SJCRH30 (cell line): Measurements from ENCODE around the gene LRRD1. TPM values are rescaled to one million over a fixed set of nuclear protein-coding genes. Genes with fewer than 3 reads are reported as not detected.
A peak's percentile ranks its signal among the peaks of the same experiment; 100 is the strongest.
"Not testable (repeated sequence)": the region's sequence is repeated elsewhere in the genome, so short reads cannot be mapped to it uniquely, and the experiment has no call there.

Experiments
- DNase-seq, 2 experiments: peaks; one replicate each; pipeline ENCODE4 v3.0.0-alpha.2; 2015 to 2020
- H3K27ac ChIP-seq: fragments of 250-450 bp; sonication (Bioruptor Pico); 2 replicates; pipeline ENCODE4 v1.5.1; 2020; ENCODE audit warnings: mild to moderate bottlenecking, moderate library complexity
- H3K27me3 ChIP-seq: fragments of 250-450 bp; sonication (Bioruptor Pico); 2 replicates; pipeline ENCODE4 v1.5.1; 2020; ENCODE audit warnings: mild to moderate bottlenecking, moderate library complexity
- H3K36me3 ChIP-seq: fragments of 250-450 bp; sonication (Bioruptor Pico); 2 replicates; pipeline ENCODE4 v1.5.1; 2020; ENCODE audit warnings: mild to moderate bottlenecking, moderate library complexity
- H3K4me1 ChIP-seq: fragments of 250-450 bp; sonication (Bioruptor Pico); 2 replicates; pipeline ENCODE4 v1.5.1; 2020; ENCODE audit warnings: mild to moderate bottlenecking, moderate library complexity
- H3K4me3 ChIP-seq: fragments of 250-450 bp; sonication (Bioruptor Pico); 2 replicates; pipeline ENCODE4 v1.5.1; 2020; ENCODE audit warnings: mild to moderate bottlenecking, moderate library complexity
- H3K9me3 ChIP-seq: fragments of 250-450 bp; sonication (Bioruptor Pico); replicated peaks from 2 replicates; pipeline ENCODE4 v1.5.1; 2020; ENCODE audit warnings: mild to moderate bottlenecking, moderate library complexity
- total RNA-seq: library from RNA; depleted of rRNA; stranded (reverse); fragments of >200 nt; shearing (Covaris generic); gene quantifications from 2 replicates; pipeline ENCODE4 v1.2.3, GENCODE V29; 2014; rRNA removed

Gene LRRD1
- 0.05 and 0.30 TPM in 2 replicates for total RNA-seq

- Histone ChIP-seq H3K27ac (peak within 1 kb of the TSS; percentile 38), H3K4me1 (peaks cover 8% of the 10 kb centered on the region), H3K27me3 (no peaks in the 10 kb centered on the region), H3K9me3 (peaks cover 13% of the 10 kb centered on the region; the same call in 1 of the 2 replicates), H3K36me3 (no peaks in the 10 kb centered on the region), H3K4me3 (no peak within 1 kb of the TSS)
- no peak for DNase-seq
Measured at GRCh38 chr7:92178928-92179924, at the start of gene LRRD1. TSS of gene LRRD1 (minus strand) at chr7:92179142. CDS start at chr7:92165202, 13,940 bp downstream.

GRCh38 chr7:92228742-92229141, 49.8 kb upstream of the LRRD1 start:
- no peaks in the 10 kb centered on the region for H3K27me3 ChIP-seq
- H3K4me1 ChIP-seq: no peaks in the 10 kb centered on the region
- peaks cover 84% of the 10 kb centered on the region for H3K36me3 ChIP-seq

GRCh38 chr7:92228100-92228499, 49.2 kb upstream of the LRRD1 start:
- no peak for DNase-seq
- H3K27ac ChIP-seq: no peak overlapping the region
- H3K9me3 ChIP-seq: no peaks in the 10 kb centered on the region
- no peaks in the 10 kb centered on the region for H3K4me1 ChIP-seq
- H3K4me3 ChIP-seq: no peak overlapping the region
- H3K27me3 ChIP-seq: no peaks in the 10 kb centered on the region
- H3K36me3 ChIP-seq: peaks cover 82% of the 10 kb centered on the region

More at GRCh38 chr7:92228742-92229141, 49.8 kb upstream of the LRRD1 start:
- no peak for DNase-seq
- H3K27ac ChIP-seq: no peak overlapping the region
- H3K4me3 ChIP-seq: no peak overlapping the region
- H3K9me3 ChIP-seq: no peaks in the 10 kb centered on the region

- no peaks in the 10 kb centered on the region for H3K27me3 ChIP-seq
- no peak overlapping the region for H3K27ac ChIP-seq
- no peaks in the 10 kb centered on the region for H3K9me3 ChIP-seq
- peak; percentile 7 to 16 for DNase-seq
- peaks cover 80% of the 10 kb centered on the region for H3K36me3 ChIP-seq
- no peak overlapping the region for H3K4me3 ChIP-seq
- H3K4me1 ChIP-seq: no peaks in the 10 kb centered on the region
Measured at GRCh38 chr7:92226981-92227380, 48.0 kb upstream of the LRRD1 start.

- Histone ChIP-seq H3K27ac (no peak overlapping the region), H3K4me3 (no peak overlapping the region), H3K9me3 (no peaks in the 10 kb centered on the region), H3K27me3 (no peaks in the 10 kb centered on the region), H3K36me3 (peaks cover 77% of the 10 kb centered on the region), H3K4me1 (no peaks in the 10 kb centered on the region)
- no peak for DNase-seq
Measured at GRCh38 chr7:92221766-92222165, 42.8 kb upstream of the LRRD1 start.

- no peak overlapping the region for H3K4me3 ChIP-seq
- no peaks in the 10 kb centered on the region for H3K4me1 ChIP-seq
- DNase-seq: no peak
- H3K36me3 ChIP-seq: peaks cover 75% of the 10 kb centered on the region
- no peaks in the 10 kb centered on the region for H3K27me3 ChIP-seq
- no peak overlapping the region for H3K27ac ChIP-seq
- peaks cover 5% of the 10 kb centered on the region for H3K9me3 ChIP-seq
Measured at GRCh38 chr7:92206672-92207071, 27.7 kb upstream of the LRRD1 start.

GRCh38 chr7:92205987-92206386, 27.0 kb upstream of the LRRD1 start:
- H3K27me3 ChIP-seq: no peaks in the 10 kb centered on the region
- peaks cover 73% of the 10 kb centered on the region for H3K36me3 ChIP-seq
- no peak overlapping the region for H3K27ac ChIP-seq
- peaks cover 5% of the 10 kb centered on the region for H3K9me3 ChIP-seq
- no peak for DNase-seq
- no peak overlapping the region for H3K4me3 ChIP-seq
- H3K4me1 ChIP-seq: no peaks in the 10 kb centered on the region

GRCh38 chr7:92200791-92201190, 21.8 kb upstream of the LRRD1 start:
- H3K4me3 ChIP-seq: no peak overlapping the region
- H3K36me3 ChIP-seq: peaks cover 50% of the 10 kb centered on the region
- no peaks in the 10 kb centered on the region for H3K27me3 ChIP-seq
- DNase-seq: no peak
- no peaks in the 10 kb centered on the region for H3K4me1 ChIP-seq
- no peaks in the 10 kb centered on the region for H3K9me3 ChIP-seq
- no peak overlapping the region for H3K27ac ChIP-seq

GRCh38 chr7:92192326-92192725, 13.4 kb upstream of the LRRD1 start:
- Histone ChIP-seq H3K36me3 (peaks cover 29% of the 10 kb centered on the region), H3K27me3 (no peaks in the 10 kb centered on the region), H3K9me3 (peaks cover 40% of the 10 kb centered on the region), H3K27ac (no peak overlapping the region), H3K4me3 (no peak overlapping the region), H3K4me1 (no peaks in the 10 kb centered on the region)
- no peak for DNase-seq

GRCh38 chr7:92189246-92189645, 10.3 kb upstream of the LRRD1 start:
- Histone ChIP-seq H3K36me3 (peaks cover 16% of the 10 kb centered on the region), H3K9me3 (peaks cover 49% of the 10 kb centered on the region)
- not testable (repeated sequence) for H3K27me3 ChIP-seq, H3K4me1 ChIP-seq, DNase-seq, H3K27ac ChIP-seq, H3K4me3 ChIP-seq

GRCh38 chr7:92184294-92184693, 5.4 kb upstream of the LRRD1 start:
- H3K4me3 ChIP-seq, H3K36me3 ChIP-seq, H3K4me1 ChIP-seq, H3K27me3 ChIP-seq, H3K27ac ChIP-seq: not testable (repeated sequence)
- peak; percentile 41 to 56 for DNase-seq
- H3K9me3 ChIP-seq: peaks cover 41% of the 10 kb centered on the region

GRCh38 chr7:92177362-92177761, 1.6 kb downstream of the LRRD1 start:
- H3K36me3 ChIP-seq: no peaks in the 10 kb centered on the region
- H3K27me3 ChIP-seq: no peaks in the 10 kb centered on the region
- H3K9me3 ChIP-seq: peaks cover 4% of the 10 kb centered on the region; the same call in 1 of the 2 replicates
- no peak overlapping the region for H3K4me3 ChIP-seq
- H3K27ac ChIP-seq: peak overlapping the region; percentile 38
- H3K4me1 ChIP-seq: peaks cover 8% of the 10 kb centered on the region
- peak; percentile 87 to 96 for DNase-seq

GRCh38 chr7:92169529-92169928, 9.4 kb downstream of the LRRD1 start:
- H3K4me3 ChIP-seq, H3K36me3 ChIP-seq: not testable (repeated sequence)

GRCh38 chr7:92161271-92161670, 17.7 kb downstream of the LRRD1 start:
- Histone ChIP-seq H3K27me3 (no peaks in the 10 kb centered on the region), H3K36me3 (no peaks in the 10 kb centered on the region), H3K4me3 (no peak overlapping the region), H3K27ac (no peak overlapping the region), H3K4me1 (peaks cover 7% of the 10 kb centered on the region; the same call in 1 of the 2 replicates), H3K9me3 (no peaks in the 10 kb centered on the region)
- no peak for DNase-seq

More at GRCh38 chr7:92169529-92169928, 9.4 kb downstream of the LRRD1 start:
- not testable (repeated sequence) for H3K4me1 ChIP-seq, H3K9me3 ChIP-seq, H3K27ac ChIP-seq, H3K27me3 ChIP-seq, DNase-seq
